Activated CD4-positive, alpha-beta T cell treated with anti-CD3 and anti-CD28 coated beads, Interleukin-10, Interleukin-2, amounts not matched to agents 100 ng/mL and 50 ng/mL, durations not matched to agents 16 hours and 8 hours (primary cell): Measurements from ENCODE around the gene AMPH.
"Not testable (repeated sequence)": the region's sequence is repeated elsewhere in the genome, so short reads cannot be mapped to it uniquely, and the experiment has no call there.

ENCODE experiments used
- DNase-seq: peaks from one replicate; pipeline ENCODE4 v3.0.0-alpha.2; 2020

AMPH gene

DNA sequence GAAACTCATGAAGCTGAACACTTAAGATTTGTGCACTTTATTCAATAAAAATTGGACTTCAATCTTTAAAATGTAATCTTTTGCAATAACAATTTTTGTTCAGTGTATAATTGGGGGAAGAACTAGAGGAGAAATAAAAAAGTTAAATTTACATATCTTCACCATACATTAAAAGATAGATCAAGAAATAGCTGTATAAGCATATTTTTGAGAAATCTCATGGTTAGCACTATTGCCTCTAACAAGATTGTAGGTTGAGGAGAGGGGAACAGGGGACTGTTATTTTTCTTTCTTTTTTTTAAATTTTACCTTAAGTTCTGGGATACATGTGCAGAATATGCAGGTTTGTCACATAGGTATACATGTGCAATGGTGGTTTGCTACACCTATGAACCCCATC is 5.3 kb downstream of the AMPH start:
- no peak for DNase-seq

DNA sequence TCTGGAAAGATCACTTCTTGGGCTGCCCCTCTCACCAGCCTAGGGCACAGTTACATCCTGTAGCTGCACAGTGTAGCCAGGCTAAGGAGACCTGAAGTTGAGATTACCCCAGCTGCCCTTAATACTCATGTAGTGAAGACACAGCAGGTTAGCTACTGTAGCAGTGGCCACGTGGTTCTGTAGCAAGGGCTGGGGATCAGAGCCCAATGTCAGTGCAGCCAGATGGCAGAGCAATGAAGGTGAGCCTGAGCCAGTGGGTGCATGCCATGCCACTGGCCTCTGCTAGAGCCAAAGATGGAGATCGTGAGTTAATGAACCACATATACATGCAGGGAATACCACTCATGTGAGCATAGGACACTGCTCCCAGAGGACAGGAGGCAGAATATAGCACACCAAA is 15.5 kb downstream of the AMPH start:
- no peak for DNase-seq

DNA sequence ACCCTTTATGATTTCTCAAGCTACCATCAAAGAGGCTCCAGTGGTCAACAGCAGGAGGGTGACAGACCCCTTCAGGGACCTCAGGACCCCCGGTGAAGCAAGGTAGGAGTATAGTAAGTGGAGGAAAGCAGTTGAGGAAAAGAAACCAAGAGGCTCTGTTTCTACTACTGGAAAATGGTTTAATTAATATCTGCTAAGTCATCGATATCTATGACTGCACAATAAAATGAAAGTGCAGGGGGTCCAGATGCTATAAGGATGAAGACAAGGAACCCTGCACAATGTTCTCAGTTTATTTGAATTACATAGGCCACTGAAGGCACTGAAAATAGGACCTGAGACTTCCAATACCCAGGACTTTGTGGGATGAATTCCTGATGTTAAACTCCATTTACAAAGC is 23.7 kb downstream of the AMPH start:
- no peak for DNase-seq

DNA sequence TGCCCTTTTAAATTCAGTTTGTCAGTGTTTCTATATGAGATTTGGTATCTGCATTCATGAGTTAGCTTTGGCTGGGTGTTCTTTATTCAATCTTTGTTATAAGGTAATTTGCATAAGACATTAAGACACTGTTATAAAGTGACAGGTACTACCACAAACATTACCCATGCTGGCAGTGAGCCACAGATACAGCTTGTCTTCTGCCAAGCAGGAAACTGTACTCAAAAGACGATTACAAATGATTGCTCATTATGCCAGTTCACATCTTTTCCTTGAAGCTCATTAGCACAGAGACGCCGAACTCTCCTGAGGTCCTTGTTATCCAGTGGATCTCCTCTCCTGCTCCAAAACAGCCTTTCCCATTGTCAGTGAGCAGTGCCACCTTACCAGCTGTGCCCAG is 30.4 kb downstream of the AMPH start:
- no peak for DNase-seq

DNA sequence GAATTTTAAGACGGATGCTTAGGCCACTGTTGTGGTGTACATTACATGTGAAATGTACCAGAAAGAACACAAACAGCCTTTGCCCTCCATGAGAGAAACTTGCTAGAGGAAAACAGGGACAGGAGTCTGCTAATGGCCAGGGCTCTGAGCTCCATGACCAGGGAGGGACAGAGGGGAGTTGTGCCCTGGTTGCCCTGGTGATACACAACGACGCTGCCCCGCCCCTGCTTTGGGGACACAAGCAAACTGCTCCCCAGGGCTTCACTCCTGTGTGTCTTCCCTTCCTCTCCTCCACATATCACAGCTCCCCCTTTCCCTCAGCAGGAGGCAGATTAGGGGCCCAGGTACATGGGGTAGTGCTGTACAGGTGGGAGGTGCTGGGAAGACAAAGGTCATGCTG is 36.2 kb downstream of the AMPH start:
- no peak for DNase-seq

DNA sequence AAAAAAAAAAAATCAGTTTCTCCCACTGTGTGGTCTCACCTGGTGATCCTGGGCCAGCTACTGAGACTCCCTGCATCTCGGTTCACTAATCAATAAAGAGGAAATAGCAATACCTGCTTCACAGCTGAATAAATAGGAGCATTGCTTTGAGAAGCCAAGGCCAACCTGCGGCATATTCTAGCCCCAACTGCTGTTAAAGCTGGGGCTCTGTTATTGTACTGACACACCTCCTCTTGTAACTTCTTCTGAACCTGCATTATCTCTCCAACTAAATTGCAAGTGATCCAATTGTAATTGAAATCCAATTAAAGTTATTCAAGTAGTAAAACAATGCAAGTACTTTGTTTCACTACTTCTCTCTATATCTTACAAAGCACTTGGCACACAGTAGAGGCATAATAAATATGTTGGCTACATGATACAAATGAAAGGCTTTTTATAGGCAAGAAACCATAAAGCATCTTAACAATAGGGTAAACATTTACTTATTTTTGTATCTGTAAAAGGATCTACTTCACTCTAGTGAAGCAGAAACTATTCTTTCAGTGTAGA is 38.4 kb downstream of the AMPH start:
- no peak for DNase-seq

DNA sequence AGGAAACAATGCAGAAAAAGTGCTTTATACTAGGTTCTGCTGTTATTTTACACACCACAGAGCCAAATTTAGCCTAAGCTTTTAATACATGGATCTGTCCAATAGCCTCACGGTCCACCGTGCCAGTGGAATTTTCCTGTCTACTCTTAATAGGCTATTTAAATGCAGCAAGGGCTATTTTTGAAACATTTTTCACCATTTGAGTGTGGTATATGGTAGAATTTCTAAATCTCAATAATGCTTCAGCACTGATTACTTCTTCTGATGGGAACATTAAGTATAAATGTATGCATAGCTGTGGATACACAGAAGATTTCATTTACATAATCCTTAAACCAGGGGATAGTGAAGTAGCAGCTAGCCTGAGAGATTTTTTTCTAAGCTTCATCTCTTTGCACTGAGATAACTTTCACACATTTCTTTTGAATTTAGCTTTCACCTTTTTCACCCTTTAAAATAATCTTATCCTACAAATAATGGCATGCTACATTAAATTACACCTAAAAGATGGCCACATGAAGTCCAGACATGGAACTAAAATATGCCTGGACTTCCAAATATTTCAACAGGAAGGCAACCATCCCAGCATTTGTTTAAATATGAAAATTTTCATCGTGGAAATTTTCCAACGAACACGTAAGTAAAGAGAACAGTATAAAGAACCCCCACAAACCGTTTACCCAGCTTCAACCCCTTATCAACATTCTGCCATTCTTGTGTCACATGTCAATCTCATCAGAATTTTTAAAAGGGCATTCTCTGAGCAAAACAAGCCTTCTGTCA is 45.4 kb downstream of the AMPH start:
- DNase-seq, result no peak

DNA sequence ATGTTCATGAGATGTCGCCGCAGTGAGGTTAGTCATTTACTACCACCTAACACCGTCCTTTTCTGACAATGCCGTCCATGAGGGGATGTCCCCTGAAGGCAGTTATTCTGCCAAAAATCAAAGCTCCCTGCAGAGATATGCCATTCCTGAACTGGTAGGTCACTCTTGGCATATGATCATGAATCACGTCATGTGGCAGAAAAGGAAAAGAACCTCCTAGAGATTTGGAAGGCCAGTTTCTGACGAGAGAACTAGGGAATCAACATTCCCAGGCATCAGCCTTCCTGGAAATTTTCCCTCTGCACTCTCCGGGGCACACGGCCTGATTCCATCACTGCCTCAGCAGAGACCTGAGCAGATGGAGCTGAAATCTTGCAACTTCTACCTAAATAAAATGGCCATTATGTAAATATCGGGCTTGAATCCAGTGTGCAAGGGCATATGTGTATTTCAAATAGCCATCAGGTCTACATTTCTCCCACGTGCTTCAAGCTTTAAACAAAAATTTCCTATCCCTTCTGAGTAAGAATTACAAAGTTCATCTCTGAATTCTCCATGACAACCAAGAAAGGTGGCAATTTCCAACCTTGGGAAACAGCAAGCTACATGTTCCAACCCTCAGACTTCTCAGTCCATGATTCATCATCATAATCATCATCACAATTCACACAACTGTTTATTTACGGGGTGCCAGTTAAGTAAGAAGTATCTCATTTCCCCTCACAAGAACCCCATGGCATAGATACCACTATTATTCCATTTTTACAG is 46.5 kb downstream of the AMPH start:
- DNase-seq, result no peak

DNA sequence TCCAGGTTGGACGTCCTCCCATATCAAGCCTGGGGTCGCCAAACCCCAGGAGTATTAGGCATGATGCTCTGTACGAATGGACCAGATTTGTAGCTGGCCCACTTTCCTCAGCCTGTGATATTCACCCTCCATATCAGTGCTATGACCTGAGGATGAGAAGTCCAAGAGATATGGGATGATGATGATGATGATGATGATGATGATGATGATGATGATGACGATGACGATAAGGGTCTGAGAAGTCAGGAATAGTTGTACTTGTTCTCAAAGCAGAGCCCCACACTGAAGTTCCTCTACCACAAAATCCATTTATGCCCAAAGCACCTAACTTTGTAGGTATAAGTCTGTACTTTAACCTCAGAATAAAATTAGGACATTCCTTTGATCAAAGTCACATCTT is 50.7 kb downstream of the AMPH start:
- no peak for DNase-seq

DNA sequence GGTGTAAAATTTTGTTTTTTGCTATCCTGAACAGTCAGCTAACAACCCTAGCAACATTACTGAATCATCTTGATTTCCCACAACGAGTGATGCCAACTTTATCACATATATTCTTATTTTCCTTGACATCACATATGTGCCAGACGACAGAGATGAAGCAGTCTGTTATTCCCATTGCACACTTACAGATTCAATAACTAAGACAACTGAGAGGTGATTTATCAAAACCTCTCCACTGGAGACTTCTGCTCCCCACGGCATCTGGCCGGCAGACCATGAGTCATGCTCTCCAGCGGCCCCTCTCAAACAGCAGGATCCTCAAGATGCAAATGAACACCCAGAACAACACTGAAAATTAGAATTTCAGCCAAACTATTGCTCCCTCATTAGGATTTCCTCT is 57.1 kb downstream of the AMPH start:
- no peak for DNase-seq

DNA sequence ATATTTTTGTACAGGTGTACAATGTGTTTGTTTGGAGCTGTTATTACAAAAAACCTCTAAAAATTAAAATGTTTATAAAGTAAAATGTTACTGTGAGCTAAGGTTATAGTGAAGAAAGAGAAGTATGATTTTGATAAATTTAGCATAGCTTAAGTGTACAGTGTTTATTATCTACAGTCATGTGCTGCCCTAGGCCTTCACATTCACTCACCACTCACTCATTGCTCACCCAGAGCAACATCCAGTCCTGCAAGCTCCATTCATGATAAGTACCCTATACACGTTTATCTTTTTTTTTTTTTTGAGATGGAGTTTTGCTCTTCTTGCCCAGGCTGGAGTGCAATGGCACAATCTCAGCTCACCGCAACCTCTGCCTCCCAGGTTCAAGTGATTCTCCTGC is 59.6 kb downstream of the AMPH start:
- DNase-seq, result not testable (repeated sequence)

DNA sequence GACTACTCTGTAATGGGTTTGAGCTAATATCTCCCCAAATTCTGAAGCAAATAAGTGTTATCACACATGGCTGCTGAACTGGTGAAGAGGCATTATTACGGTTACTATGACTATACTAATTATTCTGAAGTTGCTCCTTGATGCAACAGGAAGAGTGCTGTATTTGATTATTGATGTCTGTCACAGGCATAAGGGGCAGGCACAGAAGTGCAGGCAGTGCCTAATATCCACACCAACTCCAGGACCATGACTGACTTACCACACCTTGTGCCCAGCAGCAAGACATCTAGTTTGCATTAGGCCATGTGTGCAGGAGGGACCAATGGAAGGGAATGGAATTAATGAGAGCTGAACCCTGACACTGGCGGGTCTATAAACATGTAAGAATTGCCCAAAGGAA is 62.7 kb downstream of the AMPH start:
- DNase-seq, result no peak

DNA sequence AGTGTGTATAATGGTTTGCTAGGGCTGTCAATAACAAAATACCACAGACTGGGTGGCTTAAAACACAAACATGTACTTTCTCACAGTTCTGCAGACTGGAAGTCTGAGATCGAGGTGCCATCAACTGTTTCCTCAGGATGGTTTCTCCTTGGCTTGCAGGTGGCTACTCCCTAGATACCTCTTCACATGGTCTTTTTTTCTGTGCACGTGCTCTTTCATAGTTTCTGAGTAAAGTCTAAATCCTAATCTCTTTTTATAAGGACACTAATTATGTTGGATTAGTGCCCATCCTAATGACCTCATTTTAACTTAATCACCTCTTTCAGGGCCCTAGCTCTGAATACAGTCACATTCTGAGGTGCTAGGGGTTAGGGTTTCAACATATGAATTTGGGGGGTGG is 65.9 kb downstream of the AMPH start:
- no peak for DNase-seq

DNA sequence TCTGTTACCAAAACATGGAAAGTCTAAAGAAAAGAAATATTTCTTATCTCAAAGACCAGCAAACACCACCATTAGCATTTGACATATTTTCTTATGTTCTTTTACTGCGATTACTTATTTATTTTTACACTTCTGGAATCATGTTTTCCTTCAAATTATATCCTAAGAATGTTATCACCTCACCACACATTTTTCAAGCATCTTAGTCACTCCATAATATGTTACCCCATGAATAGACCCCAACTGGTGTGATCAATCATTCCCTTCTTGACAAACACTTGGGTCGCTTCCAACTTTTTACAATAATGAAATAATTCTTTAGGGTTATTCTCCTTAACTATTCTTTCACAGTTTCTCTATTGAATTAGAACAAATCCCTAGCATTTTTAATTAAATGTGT is 67.4 kb downstream of the AMPH start:
- no peak for DNase-seq

DNA sequence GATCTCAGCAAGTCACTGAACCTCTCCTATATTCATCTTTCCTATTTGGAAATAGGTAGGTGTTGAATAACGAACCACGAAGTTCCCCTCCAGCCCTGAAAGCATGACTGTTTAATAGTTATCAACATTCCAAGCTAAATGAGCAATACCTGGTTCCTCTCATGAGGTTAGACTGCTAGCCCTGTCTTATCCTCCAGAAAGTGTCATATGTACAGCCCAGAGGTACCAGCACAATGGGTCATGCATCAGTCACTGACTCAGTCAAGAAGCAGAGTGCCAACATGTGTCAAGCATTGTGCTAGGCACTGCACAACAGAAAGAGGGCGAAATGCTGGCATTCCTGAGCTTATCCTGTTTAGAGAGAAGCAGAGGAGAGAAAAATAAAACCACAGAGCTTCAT is 70.0 kb downstream of the AMPH start:
- DNase-seq, result no peak

DNA sequence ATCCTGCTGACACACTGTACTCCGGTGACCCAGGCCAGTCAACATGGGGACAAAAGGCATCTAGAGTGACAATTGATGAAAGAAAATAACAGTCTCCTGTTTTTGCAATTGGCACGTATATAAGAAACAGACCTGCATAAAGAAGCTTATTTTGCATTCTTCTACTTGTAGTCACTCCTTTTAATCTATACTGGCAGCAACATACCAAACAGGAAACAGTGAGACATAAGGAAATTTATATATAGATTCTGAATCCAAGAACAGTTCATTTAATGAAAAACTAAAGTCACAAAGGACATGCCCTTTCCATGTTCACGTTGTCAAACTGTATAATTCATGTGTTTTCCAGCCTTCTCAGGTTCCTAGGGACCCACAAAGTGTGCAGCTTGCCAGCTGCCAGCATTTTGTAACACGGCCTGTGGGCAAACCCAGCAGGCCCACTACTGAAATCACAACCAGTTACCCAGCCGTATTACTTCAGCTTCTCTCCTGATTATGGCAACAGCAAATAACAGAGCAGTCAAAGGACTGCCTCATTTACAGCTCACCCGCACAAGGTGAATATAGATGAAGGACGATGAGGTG is 72.3 kb downstream of the AMPH start:
- DNase-seq, result no peak

DNA sequence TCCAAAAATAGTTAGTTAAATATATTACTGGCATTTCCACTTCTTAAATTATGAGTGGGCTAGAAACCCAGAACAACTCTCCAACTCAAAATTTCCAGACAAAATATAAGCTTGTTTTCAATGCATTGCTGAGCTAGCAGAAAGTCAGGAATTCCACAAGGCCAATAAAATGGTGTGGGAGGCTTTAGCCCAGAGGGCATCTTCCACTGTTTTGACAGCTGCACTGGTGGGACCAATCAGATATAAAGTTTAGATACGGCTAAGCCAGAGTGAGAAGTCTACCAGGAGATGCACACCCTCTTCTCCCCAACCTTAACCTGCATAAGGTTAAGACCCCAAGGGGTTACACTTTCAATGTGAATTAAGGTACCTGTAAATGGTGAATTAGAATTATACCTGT is 76.6 kb downstream of the AMPH start:
- DNase-seq, result no peak

DNA sequence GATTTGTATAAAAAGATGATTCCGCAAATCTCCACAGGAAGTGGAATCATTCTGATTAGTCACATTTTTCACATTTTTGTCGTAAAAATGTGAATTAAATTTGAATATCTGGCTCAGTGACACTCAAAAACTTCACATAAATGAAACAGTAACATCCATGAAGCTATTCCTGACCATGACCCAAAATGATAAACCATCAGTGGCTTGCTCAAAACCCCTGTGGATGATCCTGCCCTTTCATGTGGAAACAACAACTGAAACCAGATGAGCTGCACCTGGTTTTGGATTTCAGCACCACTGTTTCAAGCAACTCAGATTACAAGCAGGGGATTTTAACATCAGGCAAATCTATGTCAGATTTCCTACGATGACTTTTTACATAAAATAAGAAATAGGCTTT is 80.3 kb downstream of the AMPH start:
- no peak for DNase-seq

DNA sequence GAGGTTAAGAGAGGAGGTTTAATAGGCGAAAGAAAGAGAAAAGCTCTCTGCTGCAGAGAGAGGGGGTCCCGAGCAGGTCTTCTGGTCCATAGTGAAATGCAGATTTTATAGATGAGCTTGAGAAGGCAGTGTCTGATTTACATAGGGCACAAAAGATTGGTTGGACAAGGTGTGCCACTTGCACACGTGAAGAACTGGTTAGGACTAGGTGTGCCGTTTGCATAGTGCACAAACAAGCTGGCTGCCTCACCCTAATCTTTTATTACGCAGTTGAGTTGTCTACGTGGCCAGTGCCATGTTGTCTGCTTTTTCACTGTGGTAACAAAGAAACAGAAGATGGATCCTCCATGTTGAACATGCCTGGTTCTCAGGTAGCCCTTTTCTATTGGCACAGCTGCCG is 82.6 kb downstream of the AMPH start:
- no peak for DNase-seq

DNA sequence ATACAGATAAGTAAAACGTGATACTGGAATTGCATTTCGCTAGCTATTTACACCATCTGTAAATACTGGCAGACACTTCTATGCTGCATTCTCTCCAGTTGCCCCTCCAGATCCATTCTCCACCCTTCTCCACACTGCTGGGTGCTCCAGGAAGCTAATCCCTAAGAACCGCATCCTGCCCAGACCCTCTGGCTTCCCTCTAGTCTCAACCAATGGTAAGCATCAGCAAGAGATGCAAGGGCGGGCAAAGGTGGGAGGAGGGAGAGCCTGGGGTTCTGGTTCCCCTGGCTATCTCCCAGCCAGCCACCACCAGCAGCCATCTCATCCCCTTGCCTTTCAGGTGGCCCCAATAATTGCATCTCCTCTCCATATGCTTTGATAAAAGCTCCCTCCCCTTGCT is 84.4 kb downstream of the AMPH start:
- DNase-seq, result no peak

DNA sequence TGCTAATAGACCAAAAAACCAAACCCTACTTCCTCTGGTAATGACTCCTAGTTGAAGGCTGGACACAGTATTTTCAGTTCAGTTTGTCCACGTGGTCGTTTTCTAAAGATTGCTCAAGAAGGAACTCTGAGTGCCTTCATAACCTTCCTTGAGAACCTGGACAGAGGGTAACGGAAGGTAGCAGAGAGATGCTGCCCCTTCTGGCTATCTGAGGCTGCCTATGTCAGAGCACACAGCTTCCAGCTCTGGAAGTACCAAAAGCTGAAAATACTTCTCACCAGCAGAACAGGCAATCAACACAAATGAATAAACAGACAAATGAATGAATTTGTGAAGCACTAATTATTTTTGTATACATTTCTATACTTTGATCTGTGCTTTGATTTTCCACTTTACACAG is 85.2 kb downstream of the AMPH start:
- no peak for DNase-seq

DNA sequence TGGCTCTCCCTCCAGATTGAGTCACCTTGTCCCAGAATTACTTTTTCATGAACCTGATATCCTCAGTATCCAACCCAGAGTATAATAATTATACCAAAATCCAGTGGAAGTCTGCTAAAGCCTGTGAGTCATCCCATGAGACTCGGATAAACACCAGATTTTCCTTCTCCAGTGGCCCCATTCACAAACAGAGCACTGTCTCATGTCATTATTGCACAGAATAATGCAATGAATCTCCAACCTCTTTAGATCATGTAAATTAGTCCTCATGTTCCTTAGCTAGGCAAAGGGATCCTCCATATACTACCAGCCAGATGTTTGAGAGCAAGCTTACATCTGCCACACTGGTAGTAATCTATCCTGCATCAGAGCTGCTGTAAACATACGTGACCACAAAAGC is 89.0 kb downstream of the AMPH start:
- DNase-seq, result no peak

DNA sequence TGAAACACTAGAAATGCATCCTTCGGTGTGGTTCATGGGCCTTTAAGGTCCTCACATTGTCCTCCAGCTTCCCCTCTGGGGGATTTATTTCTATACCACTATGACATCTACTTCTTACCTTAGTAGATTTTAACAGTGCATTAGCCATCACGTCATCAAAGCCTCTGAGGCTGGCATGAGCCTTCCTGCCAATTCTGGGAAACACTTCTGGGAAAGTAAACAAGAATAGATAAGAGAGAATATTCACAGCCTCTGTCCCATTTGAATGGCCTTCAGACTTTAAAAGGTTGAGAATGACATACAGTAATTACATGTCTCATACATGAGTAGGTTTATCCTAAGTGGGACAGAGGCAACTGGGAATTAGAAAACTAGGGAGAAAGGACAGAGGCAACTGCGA is 89.7 kb downstream of the AMPH start:
- no peak for DNase-seq

DNA sequence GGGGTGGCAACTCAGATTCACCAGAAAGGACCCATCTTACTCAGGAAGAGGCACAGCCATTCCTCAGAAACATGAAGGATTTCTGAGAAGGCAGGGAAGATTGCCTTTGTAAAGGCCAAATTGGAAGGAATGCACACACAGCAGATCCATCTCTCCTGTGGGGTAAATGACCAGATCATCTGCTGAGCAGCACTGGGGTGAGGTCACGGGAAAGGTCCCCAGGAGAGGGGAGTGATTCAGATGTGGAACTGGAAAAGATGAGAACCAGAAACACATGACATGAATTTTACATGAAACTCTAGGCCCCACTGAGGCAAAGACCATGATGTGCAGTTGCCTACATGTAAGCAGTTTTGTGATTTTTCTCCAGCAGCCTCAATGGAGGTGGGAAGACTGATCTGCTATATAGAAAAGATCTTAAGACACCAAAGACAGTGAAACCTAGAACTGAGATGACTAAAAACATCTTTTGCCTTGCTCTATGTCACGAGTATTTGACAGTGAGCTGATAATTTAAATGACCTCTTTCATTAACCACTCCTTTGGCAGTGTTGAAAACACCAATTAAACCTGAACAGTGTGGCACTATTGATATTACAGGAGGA is 91.6 kb downstream of the AMPH start:
- no peak for DNase-seq
